ENCODE results near the gene PDK2.

Gene PDK2

DNA sequence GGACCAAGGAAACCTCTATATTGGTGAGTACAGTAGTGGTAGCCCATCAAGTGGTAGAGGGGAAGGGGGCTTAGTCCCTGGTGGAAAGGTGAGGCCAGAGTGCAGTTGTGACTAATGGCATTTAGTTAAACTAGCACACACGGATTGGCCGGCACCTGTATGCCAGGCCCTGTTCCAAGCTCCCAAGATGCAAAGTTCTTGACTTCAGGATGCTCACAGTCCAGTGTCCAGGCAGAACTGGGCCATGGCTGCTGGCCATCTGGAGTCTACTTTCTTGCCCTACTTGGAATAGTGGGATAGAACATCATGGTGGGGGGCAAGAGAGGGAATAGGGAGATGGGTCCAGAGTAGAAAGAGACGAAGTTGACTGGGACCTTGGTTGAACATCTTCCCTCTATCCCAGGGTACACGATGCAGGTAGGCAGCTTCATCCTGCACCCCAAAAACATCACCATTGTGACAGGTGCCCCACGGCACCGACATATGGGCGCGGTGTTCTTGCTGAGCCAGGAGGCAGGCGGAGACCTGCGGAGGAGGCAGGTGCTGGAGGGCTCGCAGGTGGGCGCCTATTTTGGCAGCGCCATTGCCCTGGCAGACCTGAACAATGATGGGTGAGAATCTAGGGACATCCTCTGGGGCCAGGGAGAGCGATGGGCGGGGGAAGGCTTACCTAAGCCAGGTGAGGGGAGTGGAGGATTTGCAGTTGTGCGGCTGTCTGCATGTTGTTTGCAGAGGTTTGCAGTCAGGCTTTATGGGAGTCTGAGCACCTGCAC is 24.1 kb upstream of the PDK2 start:
- TF ChIP-seq, protein P1, sequence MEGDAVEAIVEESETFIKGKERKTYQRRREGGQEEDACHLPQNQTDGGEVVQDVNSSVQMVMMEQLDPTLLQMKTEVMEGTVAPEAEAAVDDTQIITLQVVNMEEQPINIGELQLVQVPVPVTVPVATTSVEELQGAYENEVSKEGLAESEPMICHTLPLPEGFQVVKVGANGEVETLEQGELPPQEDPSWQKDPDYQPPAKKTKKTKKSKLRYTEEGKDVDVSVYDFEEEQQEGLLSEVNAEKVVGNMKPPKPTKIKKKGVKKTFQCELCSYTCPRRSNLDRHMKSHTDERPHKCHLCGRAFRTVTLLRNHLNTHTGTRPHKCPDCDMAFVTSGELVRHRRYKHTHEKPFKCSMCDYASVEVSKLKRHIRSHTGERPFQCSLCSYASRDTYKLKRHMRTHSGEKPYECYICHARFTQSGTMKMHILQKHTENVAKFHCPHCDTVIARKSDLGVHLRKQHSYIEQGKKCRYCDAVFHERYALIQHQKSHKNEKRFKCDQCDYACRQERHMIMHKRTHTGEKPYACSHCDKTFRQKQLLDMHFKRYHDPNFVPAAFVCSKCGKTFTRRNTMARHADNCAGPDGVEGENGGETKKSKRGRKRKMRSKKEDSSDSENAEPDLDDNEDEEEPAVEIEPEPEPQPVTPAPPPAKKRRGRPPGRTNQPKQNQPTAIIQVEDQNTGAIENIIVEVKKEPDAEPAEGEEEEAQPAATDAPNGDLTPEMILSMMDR (IDR thresholded peaks at IDR 0.05; ENCODE audit: control insufficient read depth, insufficient read depth, low read depth, low read length, missing control alignments): no peak
- no peak for DNase-seq (ENCODE audit: low read depth)
- no peak overlapping the region for H3K4me3 ChIP-seq (ENCODE audit: control insufficient read depth, low read depth, low read length)

DNA sequence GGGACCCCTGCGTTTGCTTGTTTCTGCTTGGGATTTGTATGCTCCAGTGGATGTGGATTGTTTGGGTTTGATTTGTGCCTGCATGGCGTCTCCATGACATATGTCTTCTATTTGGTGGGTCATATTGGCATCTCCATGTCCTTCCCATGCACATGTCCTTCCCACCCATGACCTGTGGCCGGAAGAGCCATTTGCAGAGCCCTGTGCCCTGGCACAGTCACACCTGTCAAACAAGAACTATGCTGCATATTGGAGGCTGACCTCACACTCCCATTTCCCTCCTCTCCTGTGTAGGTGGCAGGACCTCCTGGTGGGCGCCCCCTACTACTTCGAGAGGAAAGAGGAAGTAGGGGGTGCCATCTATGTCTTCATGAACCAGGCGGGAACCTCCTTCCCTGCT is 23.5 kb upstream of the PDK2 start:
- no peak overlapping the region for H3K4me3 ChIP-seq (ENCODE audit: control insufficient read depth, low read depth, low read length)
- DNase-seq (ENCODE audit: low read depth): no peak
- TF ChIP-seq, protein P1 (IDR thresholded peaks at IDR 0.05; ENCODE audit: control insufficient read depth, insufficient read depth, low read depth, low read length, missing control alignments): no peak

DNA sequence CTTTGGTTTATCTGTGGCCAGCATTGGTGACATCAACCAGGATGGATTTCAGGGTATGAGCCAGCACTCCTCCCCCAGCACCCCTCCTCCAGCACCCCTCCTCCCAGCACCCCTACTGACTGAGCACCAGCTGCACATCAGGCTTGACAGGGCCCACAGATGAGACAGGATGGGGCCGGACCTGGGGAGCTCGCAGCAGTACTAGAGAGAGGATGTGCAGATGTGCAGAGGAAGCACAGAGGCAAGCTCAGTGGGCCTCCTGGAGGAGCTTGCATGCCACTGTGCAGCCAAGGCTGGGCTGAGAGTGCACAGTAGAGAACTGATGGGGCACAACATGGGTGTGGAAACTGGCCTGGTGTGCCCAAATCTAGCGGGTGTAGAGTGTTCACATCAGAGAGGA is 23.0 kb upstream of the PDK2 start:
- H3K4me3 ChIP-seq (ENCODE audit: control insufficient read depth, low read depth, low read length): no peak overlapping the region
- DNase-seq (ENCODE audit: low read depth): no peak
- TF ChIP-seq, protein P1 (IDR thresholded peaks at IDR 0.05; ENCODE audit: control insufficient read depth, insufficient read depth, low read depth, low read length, missing control alignments): no peak

DNA sequence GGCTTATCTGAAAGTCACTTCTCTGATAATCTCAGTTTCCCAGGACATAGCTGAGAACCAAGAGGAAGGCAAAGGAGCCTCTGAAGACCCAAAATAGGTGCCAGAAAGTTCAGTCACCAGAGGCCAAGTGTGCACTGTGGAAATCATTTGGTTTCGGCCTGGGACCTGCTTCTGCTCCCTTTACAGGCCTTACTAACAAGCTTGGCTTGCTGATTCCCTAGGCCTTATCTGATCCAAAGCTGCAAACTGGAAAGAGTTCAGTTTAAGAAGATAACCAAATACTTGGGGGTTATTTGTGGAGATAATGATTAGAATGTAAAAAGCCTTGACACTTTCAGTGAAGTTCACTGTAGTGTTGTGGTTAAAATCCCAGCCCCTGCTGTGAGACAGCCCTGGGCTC is 22.2 kb upstream of the PDK2 start:
- no peak for DNase-seq (ENCODE audit: low read depth)
- H3K4me3 ChIP-seq (ENCODE audit: control insufficient read depth, low read depth, low read length): no peak overlapping the region
- TF ChIP-seq, protein P1 (IDR thresholded peaks at IDR 0.05; ENCODE audit: control insufficient read depth, insufficient read depth, low read depth, low read length, missing control alignments): no peak

DNA sequence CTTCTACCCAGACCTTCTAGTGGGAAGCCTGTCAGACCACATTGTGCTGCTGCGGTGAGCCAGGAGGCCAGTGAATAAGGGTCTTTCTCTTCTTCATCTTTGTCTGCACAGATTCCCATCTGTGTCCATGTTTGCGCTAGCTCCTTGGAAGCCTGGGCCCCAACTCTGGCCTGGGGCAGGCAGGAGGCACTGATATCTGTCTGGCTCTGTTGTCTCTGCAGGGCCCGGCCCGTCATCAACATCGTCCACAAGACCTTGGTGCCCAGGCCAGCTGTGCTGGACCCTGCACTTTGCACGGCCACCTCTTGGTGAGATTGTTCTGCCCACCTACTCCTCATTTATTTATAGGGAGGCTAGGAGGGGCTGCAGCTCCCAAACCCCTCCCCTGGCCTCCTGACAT is 20.9 kb upstream of the PDK2 start:
- no peak overlapping the region for H3K4me3 ChIP-seq (ENCODE audit: control insufficient read depth, low read depth, low read length)
- TF ChIP-seq, protein P1 (IDR thresholded peaks at IDR 0.05; ENCODE audit: control insufficient read depth, insufficient read depth, low read depth, low read length, missing control alignments): no peak
- no peak for DNase-seq (ENCODE audit: low read depth)

DNA sequence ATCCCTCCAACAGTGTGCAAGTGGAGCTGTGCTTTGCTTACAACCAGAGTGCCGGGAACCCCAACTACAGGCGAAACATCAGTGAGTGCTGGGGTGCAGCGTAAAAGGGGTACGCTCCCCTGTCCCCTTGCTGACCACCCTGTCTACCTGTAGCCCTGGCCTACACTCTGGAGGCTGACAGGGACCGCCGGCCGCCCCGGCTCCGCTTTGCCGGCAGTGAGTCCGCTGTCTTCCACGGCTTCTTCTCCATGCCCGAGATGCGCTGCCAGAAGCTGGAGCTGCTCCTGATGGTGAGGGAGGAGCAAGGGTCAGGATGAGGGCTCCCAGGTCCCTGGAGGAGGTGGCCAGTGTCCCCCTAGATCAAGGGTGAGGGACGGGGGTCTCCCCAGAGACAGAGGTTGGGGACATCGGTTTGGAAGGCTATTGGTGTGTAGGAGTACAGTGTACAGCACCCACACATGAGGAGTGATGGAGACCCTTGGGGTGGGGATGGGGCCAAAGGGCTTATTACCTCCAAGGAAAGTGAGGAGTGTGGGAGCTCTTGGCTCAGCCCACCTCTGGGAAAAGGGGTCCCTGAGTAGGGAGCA is 19.6 kb upstream of the PDK2 start:
- TF ChIP-seq, protein P1 (IDR thresholded peaks at IDR 0.05; ENCODE audit: control insufficient read depth, insufficient read depth, low read depth, low read length, missing control alignments): no peak
- H3K4me3 ChIP-seq (ENCODE audit: control insufficient read depth, low read depth, low read length): no peak overlapping the region
- no peak for DNase-seq (ENCODE audit: low read depth)

All from AG09309 (cell line).